GM18858 (cell line): ENCODE results near the gene SRMS.

ENCODE experiments used
- ATAC-seq: cut with Tn5 transposase; IDR thresholded peaks from one replicate; pipeline ENCODE4 v1.9.1; 2021; ENCODE audit not compliant: unreplicated experiment

The SRMS gene

DNA sequence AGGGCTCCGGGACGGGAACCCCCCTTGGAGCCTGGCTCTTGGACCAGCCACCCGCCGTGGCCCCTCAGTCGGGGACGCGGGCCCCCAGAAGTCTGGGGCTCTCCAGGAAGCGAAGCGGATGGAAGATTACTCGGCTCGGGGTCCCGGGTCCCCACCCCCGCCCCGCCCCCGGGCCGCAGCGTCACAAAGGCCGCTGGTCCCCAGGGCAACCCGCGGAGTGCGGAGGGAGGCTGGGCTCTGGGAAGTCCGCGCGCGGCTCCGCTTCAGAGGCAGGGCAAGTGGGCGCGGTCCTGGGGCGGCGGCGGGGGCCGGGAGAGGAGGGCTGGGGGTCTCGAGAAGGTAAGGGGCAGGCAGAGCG is 6.4 kb upstream of the SRMS start, which contains the start of gene FNDC11:
TSS of gene FNDC11 (plus strand) at position 227 of the 358 bp plus-strand sequence. CDS start 1,505 bp downstream, outside the sequence.
- no peak for ATAC-seq

GRCh38 chr20:63553251-63553932 is 5.8 kb upstream of the SRMS start:
- no peak for ATAC-seq

DNA sequence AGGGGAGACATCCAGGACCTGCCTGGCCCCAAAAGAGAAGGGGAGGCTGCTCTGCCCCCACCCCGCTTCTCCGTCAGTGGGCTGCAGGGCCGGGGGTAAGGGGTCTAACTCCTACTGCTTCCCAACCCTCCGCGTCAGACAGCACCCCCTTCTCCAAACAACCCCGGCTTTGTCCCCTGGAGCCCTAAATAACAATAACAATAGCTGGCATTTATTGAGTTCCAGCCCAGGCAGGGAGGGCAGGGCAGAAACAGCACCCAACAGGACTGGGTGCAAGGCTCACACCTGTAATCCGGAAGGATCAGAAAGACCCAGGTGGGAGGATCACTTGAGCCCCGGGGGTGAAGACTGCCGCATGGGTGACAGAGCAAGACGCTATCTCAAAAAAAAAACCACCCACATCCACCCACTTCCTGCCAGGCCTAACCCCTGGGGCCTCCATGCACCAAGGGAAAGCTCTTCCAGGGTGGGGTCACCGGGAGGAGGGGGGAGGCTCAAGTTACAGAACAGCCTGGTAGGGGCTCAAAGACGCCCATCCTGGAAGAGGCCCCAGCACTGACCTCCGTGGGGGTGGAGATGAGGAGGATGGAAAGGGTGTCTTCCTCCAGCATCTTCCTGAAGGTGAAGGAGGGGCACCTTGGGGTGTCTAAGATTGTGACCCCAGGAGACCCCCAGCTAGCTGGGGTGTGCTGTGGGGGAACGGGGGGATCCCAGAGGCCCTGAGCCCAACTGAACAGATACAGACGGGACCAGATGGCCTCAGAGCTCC is 5.1 kb upstream of the SRMS start:
- ATAC-seq, result no peak

DNA sequence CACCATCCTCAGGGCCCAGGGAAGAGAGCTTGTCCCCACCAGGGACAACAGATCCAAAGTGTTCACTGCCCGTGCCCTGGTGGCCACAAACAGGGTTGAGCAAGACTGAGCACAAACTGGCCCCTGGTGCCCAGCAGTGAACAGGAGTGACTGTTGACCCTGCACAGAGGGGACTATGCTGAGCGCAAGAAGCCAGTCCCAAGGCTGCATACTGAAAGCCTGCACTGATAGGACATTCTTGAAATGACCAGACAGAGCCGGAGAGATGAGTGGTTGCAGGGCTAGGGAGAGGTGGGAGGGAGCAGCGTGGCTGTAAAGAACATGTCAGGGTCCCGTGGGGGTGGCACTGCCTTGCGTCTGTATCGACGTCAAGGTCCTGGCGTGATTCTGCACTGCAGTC is 3.5 kb upstream of the SRMS start:
- ATAC-seq, result no peak

DNA sequence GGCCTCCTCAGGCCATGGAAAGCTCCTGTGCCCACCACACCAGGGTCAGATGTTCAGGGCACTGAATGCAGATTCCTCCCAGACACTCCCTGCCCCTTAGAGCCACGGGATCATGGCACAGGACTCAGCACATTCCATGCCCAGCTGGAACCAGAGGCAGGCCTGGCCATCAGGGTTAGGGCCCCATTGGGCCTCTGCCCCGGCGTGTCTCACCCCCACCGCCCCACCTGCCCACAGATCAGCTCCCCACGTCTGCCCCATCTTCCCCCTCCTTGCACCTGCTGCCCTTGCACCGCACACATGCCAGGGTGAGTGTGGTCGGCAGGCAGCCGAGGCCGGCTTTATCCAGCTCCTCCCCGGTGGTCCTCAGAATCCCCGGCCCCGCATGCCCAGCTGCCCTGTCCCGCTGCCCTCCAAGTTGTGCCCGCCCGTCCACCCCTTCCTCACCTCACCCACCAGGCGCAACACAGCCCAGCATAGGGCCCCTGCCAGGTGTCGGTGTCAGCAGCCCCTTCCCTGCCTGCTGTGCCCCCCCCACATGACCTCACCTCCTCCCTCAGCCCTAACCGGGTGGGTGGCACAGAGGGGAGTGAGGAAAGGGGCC is 2.2 kb upstream of the SRMS start:
- no peak for ATAC-seq

- no peak for ATAC-seq
These were observed 1.5 kb upstream of the SRMS start for GRCh38 chr20:63549019-63549418.

DNA sequence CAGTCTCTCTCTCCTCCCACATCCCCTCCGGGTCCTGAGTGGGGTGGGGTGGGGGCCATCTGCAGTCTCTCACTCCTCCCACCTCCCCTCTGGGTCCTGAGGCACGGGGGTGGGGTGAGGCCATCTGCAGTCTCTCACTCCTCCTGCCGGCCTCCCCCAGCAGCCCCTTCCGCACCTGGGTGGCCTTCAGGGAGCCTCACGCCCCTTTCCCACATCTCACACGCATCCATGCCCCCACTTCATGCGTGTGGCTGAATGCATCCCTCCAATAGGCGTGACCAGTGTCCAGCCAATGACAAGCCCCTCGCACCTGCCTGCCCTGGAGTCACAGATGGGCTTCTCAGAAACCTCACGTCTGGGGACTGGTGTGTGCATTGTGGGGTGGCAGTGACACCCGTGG is 993 bp upstream of the SRMS start:
- ATAC-seq, result no peak

DNA sequence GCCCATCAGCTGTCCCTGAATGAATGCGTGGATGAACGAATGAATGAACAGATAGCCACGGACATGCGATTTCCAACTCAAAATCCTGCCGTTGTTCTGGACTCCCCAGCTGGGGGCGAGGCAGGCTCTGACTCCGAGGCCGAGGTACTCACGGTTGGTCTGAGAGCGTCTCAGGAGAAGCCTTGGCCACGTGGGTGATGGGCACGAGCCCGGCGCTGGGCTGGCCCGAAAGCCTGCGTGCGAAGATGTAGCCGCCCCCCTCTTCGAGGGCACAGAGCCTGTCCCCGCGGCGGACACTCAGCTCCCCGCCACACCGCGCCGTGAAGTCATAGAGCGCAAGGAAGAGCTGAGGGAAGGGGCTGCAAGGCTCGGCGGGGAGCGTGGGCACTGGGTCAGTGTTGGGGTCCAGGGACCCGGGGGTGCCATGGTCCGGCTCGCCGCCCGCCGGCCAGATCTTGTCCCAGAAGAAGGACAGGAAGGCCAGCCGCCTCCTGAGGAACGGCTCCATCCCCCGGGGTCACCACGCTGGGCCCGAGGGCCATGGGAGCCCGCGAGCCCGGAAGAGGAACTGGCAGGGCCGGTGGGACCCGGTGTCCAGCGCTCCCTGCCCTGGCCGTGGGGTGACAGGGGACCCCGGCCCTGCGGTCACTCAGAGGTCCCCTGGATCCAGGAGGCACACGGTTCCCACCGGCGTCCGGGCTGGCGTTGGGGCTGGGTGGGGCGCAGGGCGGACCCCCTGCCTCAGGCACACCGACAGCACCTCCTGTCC is 409 bp downstream of the SRMS start:
- ATAC-seq, result no peak

- ATAC-seq, result no peak
These were observed 1.1 kb downstream of the SRMS start for GRCh38 chr20:63546256-63546955.

- ATAC-seq, result no peak
These were observed 1.7 kb downstream of the SRMS start for GRCh38 chr20:63545814-63546213.

DNA sequence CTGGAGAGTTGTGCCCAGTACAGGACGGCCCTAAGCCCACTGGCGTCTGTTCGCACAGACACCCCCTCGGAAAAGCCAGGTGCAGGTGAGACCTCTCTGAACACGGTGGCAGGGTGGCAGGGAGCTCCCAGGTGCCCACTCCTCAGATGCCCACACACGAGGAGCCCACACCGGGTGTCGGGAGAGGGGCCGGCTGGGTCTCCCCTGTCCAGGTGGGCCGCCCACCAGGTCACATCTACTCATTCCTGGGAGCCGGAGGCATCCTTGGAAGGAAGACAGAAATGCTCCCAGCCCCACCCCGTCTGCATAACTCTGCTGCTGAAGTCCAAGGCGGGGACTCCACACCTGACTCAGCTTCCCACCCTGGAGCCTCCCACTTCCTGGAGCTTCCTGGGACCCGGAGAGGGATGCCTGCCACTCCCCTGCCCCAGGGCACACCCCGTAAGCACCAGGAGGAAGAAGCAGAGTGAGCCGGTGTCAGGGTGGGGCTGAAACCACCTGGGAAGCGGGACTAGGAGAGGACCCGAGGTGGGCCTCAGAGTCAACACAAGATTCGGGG is 2.5 kb downstream of the SRMS start:
- ATAC-seq, result no peak

DNA sequence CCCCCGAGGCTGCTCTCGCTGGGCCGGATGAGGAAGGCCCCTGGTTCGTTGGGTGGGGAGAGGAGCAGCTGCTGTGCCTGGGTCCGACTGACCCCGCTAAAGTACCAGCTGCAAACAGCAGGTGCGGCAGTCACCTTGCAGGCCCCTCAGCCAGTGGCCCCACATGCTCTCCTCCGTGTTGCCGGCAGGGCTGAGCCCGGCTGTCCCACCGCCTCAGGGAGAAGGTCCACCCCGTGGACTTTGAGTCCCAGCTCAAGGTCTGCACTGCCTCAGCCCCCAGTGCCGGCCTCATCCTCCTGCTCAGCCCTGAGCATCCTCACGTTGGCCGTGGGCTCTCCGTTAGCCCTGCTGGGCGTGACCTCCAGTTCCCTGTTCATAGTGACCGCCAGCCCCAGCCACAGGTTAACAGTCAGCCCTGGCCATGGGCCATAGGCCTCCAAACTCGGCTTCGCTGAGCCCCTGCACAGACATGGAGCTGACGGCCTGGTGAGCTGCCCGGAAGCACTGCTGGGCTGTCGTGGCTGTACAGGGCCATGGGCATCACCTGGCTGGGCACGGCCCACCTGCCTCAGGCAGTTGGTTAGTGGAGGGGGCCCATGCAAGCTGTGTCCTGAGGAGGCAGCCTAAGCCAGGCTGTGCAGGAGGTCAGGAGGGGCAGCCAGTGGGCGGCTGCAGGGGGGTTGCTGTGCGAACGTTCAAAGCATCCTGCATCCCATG is 3.1 kb downstream of the SRMS start:
- ATAC-seq, result no peak

- ATAC-seq, result no peak
These were observed 3.8 kb downstream of the SRMS start for GRCh38 chr20:63543733-63544132.

- no peak for ATAC-seq
These were observed 4.4 kb downstream of the SRMS start for GRCh38 chr20:63543131-63543530.

- no peak for ATAC-seq
These were observed 4.9 kb downstream of the SRMS start for GRCh38 chr20:63542696-63543095.

DNA sequence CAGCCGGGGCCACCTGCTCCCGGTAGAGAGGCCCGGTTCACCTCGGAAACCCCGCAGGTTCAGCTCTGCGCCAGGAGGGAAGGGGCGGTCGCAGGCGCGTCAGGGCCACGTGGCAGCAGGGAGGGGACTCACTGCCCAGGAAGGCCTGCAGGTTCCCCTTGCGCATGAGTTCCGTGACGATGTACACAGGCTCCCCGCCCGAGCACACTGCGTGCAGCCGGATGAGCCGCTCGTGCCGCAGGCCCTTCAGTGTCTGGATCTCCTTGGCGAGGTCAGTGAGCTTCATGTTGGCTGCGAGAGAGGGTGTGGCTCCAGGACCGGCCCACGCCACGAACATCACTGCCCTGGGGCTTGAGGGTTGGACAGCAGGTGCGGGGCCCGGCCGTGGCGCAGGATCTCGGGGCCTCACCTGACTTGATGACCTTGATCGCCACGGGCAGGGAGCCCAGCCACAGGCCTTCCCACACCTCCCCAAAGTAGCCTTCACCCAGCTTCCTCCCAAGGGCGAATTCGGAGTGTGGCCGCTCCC is 5.5 kb downstream of the SRMS start:
- no peak for ATAC-seq

- no peak for ATAC-seq
These were observed 6.2 kb downstream of the SRMS start for GRCh38 chr20:63541371-63541770.

DNA sequence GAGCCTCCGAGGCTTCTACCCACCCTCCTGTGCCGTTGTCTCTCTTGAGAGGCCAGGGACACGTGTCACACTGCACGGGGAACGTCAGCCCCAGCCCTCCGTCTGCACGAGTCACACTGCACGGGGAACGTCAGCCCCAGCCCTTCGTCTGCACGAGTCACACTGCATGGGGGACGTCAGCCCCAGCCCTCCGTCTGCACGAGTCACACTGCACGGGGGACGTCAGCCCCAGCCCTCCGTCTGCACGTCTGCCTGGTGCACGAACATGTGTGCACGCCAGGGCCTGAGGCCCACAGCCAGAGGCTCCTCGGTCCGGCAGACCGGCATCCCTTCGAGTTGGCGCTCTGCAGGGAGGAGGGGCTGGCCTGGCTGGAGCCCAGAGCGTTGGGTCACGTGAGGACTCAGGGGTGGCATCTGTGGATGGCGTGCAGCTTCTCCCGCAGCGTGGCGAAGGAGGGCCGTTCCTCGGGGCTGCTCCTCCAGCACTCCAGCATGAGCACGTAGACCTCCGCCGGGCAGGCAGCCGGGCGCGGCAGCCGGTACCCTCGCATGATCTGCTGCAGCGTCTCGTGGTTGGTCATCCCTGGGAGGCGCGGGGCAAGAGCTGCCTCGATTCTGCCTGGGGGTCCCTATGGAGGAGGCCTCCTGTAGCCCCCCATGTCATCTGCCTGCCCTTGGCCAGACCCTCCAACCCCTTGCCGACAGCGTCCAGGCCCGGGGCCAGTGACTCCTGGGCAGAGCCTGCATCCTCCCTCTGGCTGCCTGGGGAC is 6.9 kb downstream of the SRMS start:
- ATAC-seq, result no peak
